Transverse colon (tissue), 4 donors: ENCODE results near the gene SMIM31. TPM values are rescaled to one million over a fixed set of nuclear protein-coding genes. Genes with fewer than 3 reads are reported as not detected.

Source experiments
- DNase-seq: peaks from one replicate; pipeline ENCODE4 v3.0.0-alpha.2; 2019
- H3K27ac ChIP-seq, 4 donors: fragments of 200-600 bp; sonication (generic); 2 replicates each; pipeline ENCODE4 v1.5.1; 2016 to 2018; ENCODE audit warnings: inconsistent platforms in 4 of 4
- H3K27me3 ChIP-seq: fragments of 200-600 bp; sonication (generic); 2 replicates; pipeline ENCODE4 v1.5.1; 2017; ENCODE audit warnings: inconsistent platforms
- H3K36me3 ChIP-seq, 4 donors: fragments of 200-600 bp; sonication (generic); 2 replicates each; pipeline ENCODE4 v1.5.1; 2017 to 2019; ENCODE audit warnings: inconsistent platforms in 4 of 4
- H3K4me1 ChIP-seq, 4 donors: fragments of 200-600 bp; sonication (generic); 2 replicates each; pipeline ENCODE4 v1.5.1; 2017 to 2020; ENCODE audit warnings: inconsistent platforms in 4 of 4
- H3K4me3 ChIP-seq, 4 donors: fragments of 200-600 bp; sonication (generic); 1 replicate in 1 of 4; 2 replicates in 3 of 4; pipeline versions ENCODE4 v1.5.1 to v1.6.1; 2017 to 2019; ENCODE audit warnings: inconsistent platforms in 4 of 4
- H3K9me3 ChIP-seq, 2 donors: fragments of 200-600 bp; sonication (generic); 2 replicates each; pipeline ENCODE4 v1.5.1; 2017 to 2019; ENCODE audit warnings: inconsistent platforms in 2 of 2
- CTCF ChIP-seq, 5 experiments: fragments of 200-600 bp in 3 of 5; fragments of 450-650 bp in 2 of 5; sonication (generic) in 3 of 5; IDR thresholded peaks; 1 replicate in 2 of 5; 2 replicates in 3 of 5; pipeline ENCODE4 v1.5.1; 2016 to 2017; ENCODE audit warnings: antibody characterized with exemption in 5 of 5, inconsistent platforms in 3 of 5, mild to moderate bottlenecking in 2 of 5, moderate library complexity in 1 of 5
- EP300 ChIP-seq: sonication (generic); formaldehyde crosslinking; IDR thresholded peaks from one replicate; pipeline ENCODE4 v1.6.1; 2017; ENCODE audit warnings: antibody characterized with exemption, low read depth
- POLR2A ChIP-seq: fragments of 450-650 bp; IDR thresholded peaks from one replicate; pipeline ENCODE4 v1.6.1; 2016; ENCODE audit warnings: antibody characterized with exemption, mild to moderate bottlenecking, moderate library complexity
- POLR2AphosphoS5 ChIP-seq, 3 donors: sonication (generic); formaldehyde crosslinking; IDR thresholded peaks; one replicate each; pipeline ENCODE4 v1.6.1; 2016; ENCODE audit warnings: antibody characterized with exemption in 3 of 3
- WGBS, 2 donors: methylation state at CpG; one replicate each; pipeline ENCODE4 v1.1.5; 2018; ENCODE audit warnings: low coverage in 1 of 2; 5-methylcytosine and 5-hydroxymethylcytosine counted together
- in situ Hi-C, 4 donors: fragments of 200-750 bp; cut with MboI; loops; one replicate each; pipeline versions ENCODE4 v1.15.0 to v1.15.1; 2017; ENCODE audit warnings: low sequenced_read_pairs in 3 of 4, low pct_ligation_motif_present in 1 of 4, low pct_unique_long_range_greater_than_20kb in 1 of 4
- intact Hi-C: fragments of 100-400 bp; cut with DNase I; formaldehyde crosslinking; loops from one replicate; pipeline ENCODE4 v1.15.1; 2023; ENCODE audit warnings: low total_unique reads
- total RNA-seq, 4 donors: library from RNA; depleted of rRNA; stranded (reverse); fragments of >200 nt; gene quantifications; one replicate each; pipeline ENCODE4 v1.1.0, GENCODE V29; 2016

Gene SMIM31
- total RNA-seq, 4 donors from 2014 or later = 1.9 to 11.1 (median 6.2) TPM

DNA sequence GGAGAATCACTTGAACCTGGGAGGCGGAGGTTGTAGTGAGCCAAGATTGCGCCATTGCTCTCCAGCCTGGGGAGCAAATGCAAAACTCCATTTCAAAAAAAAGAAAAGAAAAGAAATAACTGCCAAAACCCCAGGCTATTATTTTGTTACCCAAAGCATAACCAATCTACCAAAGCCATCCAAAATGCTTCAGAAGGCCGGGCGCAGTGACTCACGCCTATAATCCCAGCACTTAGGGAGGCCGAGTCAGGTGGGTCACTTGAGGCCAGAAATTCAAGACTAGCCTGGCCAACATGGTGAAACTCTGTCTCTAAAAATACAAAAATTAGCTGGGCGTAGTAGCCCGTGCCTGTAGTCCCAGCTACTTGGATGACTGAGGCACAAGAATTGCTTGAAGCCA, 49.8 kb downstream of the SMIM31 start:
- intact Hi-C loops (no loop called here), in situ Hi-C loops (no loop called here)
- Histone ChIP-seq H3K4me3 (no peak overlapping the region), H3K36me3 (no peaks in the 10 kb centered on the region), H3K27me3 (no peaks in the 10 kb centered on the region), H3K4me1 (no peaks in the 10 kb centered on the region), H3K27ac (no peak overlapping the region), H3K9me3 (no peaks in the 10 kb centered on the region)
- no peak for DNase-seq
- 82 to 91% methylated on average over 6 to 8 of the region's 8 CpGs for WGBS, 2 donors
- no peak for TF ChIP-seq POLR2A
- no peak for TF ChIP-seq EP300
- no peak for TF ChIP-seq POLR2AphosphoS5 (IDR thresholded peaks at IDR 0.05)
- TF ChIP-seq CTCF (IDR thresholded peaks at IDR 0.05) = no peak

DNA sequence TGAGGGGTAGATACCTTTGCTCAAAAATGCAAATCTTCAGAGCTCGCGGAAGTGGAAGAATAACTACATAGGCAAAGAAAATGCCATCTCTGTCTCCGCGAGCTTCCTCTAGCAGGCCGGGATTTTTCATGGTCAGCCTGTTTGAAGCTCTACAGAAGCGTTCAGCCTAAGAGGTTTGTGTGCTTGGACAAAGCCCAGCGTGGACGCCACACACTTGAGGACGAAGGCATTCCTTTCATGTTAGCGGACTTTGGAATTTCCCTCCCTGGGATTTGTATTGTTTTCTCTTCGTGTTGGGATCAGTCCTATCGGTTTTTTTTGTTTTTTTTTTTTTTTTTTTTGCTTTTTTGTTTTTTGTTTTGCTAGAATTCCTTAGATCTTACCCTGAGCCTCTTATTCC, 53.7 kb downstream of the SMIM31 start:
- intact Hi-C loops = no loop called here
- no peaks in the 10 kb centered on the region for H3K27me3 ChIP-seq
- no peaks in the 10 kb centered on the region for H3K9me3 ChIP-seq
- no peak overlapping the region for H3K27ac ChIP-seq
- no peak overlapping the region for H3K4me3 ChIP-seq
- 46 to 59% methylated on average over 12 of the region's 12 CpGs for WGBS, 2 donors
- in situ Hi-C loops = no loop called here
- H3K36me3 ChIP-seq = no peaks in the 10 kb centered on the region
- no peaks in the 10 kb centered on the region for H3K4me1 ChIP-seq
- DNase-seq = no peak
- TF ChIP-seq POLR2A (no peak), CTCF (IDR thresholded peaks at IDR 0.05) (no peak), EP300 (no peak)

- WGBS, 2 donors = 56 to 73% methylated on average over 2 of the region's 2 CpGs
- Histone ChIP-seq H3K27me3 (no peaks in the 10 kb centered on the region), H3K4me3 (no peak overlapping the region), H3K27ac (no peak overlapping the region), H3K4me1 (no peaks in the 10 kb centered on the region), H3K9me3 (no peaks in the 10 kb centered on the region), H3K36me3 (no peaks in the 10 kb centered on the region)
- intact Hi-C loops = no loop called here
- DNase-seq = no peak
- TF ChIP-seq POLR2A (no peak), EP300 (no peak), POLR2AphosphoS5 (IDR thresholded peaks at IDR 0.05) (no peak), CTCF (IDR thresholded peaks at IDR 0.05) (no peak)
- in situ Hi-C loops = no loop called here
Observed at GRCh38 chr4:164813554-164813953, 59.6 kb downstream of the SMIM31 start.

- intact Hi-C loops = no loop called here
- no peaks in the 10 kb centered on the region for H3K9me3 ChIP-seq
- no peak overlapping the region for H3K27ac ChIP-seq
- in situ Hi-C loops = no loop called here
- H3K36me3 ChIP-seq = no peaks in the 10 kb centered on the region
- WGBS, 2 donors = 37 to 50% methylated on average over 1 of the region's 1 CpG
- H3K27me3 ChIP-seq = no peaks in the 10 kb centered on the region
- no peak overlapping the region for H3K4me3 ChIP-seq
- TF ChIP-seq POLR2A (no peak), EP300 (no peak)
- no peaks in the 10 kb centered on the region for H3K4me1 ChIP-seq
- DNase-seq = no peak
Observed at GRCh38 chr4:164815711-164816110, 61.8 kb downstream of the SMIM31 start.

DNA sequence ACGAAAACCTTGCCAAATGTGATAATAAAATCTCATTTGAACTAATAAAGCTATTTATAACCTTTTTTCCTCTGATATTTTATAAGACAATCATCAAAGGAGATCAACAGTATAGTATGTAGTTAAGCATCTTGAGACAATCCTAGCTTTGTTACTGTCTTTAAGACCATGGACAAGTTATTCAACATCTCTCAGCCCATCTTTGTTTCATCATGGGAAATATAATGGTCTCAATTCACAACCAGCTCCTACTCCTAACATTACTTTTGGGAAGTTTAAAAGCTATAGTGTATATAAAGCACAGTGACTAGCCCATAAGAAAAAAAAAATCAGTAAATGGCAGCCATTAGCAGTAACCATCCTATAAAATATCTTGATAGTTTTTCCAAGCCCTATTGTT, 65.4 kb downstream of the SMIM31 start:
- in situ Hi-C loops (no loop called here), intact Hi-C loops (no loop called here)
- no peak for DNase-seq
- Histone ChIP-seq H3K9me3 (no peaks in the 10 kb centered on the region), H3K27ac (no peak overlapping the region), H3K27me3 (no peaks in the 10 kb centered on the region), H3K36me3 (no peaks in the 10 kb centered on the region), H3K4me1 (no peaks in the 10 kb centered on the region), H3K4me3 (no peak overlapping the region)
- TF ChIP-seq POLR2A (no peak), CTCF (IDR thresholded peaks at IDR 0.05) (no peak), POLR2AphosphoS5 (IDR thresholded peaks at IDR 0.05) (no peak), EP300 (no peak)
- WGBS, 2 donors = 79 to 82% methylated on average over 1 of the region's 1 CpG
